Smooth muscle cell of the brain vasculature (primary cell): ENCODE measurements around the gene MAPK14.
A peak's percentile ranks its signal among the peaks of the same experiment; 100 is the strongest.
"Not testable (repeated sequence)": the region's sequence is repeated elsewhere in the genome, so short reads cannot be mapped to it uniquely, and the experiment has no call there.

ENCODE experiments used
- DNase-seq: peaks from one replicate; pipeline ENCODE4 v3.0.0-alpha.2; 2012; ENCODE audit warnings: low read depth, low spot score

MAPK14 gene

DNA sequence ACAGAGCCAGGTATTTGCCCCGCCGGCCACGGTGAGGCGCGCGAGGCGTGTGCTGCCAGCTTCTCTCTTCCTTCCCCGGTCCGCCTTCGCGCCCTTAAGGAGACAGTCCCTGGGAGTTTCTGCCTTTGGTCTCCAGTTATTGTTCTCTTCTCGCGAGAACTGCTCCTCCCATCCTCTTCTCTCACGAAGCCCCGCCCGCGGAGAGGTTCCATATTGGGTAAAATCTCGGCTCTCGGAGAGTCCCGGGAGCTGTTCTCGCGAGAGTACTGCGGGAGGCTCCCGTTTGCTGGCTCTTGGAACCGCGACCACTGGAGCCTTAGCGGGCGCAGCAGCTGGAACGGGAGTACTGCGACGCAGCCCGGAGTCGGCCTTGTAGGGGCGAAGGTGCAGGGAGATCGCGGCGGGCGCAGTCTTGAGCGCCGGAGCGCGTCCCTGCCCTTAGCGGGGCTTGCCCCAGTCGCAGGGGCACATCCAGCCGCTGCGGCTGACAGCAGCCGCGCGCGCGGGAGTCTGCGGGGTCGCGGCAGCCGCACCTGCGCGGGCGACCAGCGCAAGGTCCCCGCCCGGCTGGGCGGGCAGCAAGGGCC, at the start of gene MAPK14:
Gene MAPK14 (plus strand): TSS at position 308 of the 587 bp plus-strand sequence. CDS start 350 bp downstream, outside the sequence.
- DNase-seq, result peak; percentile 100

DNA sequence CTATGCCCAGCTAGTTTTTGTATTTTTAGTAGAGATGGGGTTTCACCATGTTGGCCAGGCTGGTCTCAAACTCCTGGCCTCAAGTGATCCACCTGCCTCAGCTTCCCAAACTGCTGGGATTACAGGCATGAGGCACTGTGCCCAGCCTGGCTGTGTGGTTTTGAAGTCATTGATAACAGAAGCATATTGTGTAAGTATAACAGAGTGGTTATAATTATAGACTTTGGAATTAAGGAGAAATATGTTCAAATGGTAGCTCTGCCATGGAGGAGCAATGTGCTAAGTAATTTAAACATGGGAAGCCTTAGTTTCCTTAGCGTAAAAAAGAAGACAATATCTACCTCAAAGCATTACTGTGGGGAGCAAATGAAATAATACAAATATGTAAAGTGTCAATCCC, 47.5 kb upstream of the MAPK14 start:
- DNase-seq, result not testable (repeated sequence)

DNA sequence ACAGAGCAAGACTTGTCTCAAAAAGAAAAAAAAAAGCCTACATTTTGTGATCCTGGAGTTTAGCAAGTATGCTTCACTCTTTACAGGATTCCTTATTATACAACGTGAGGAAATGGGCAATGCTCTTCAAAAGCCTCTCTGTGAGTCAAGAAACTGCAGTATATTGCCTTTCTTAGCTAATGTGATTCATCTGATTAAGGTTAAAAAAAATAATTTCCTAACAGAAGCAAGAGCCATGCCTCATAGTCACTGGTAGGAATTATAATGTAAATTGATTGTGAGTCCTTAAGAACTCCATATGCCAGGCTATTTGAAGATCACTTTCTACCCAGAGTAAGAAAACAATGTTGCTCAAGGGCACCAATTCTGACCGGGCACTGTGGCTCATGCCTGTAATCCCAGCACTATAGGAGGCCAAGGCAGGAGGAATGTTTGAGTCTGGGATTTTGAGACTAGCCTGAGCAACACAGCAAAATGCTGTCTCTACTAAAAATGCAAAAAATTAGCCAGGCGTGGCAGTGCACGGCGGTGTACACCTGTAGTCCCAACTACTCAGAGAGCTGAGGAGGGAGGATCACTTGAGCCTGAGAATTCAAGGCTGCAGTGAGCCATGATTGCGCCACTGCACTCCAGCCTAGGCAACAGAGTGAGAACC, 46.5 kb upstream of the MAPK14 start:
- no peak for DNase-seq

DNA sequence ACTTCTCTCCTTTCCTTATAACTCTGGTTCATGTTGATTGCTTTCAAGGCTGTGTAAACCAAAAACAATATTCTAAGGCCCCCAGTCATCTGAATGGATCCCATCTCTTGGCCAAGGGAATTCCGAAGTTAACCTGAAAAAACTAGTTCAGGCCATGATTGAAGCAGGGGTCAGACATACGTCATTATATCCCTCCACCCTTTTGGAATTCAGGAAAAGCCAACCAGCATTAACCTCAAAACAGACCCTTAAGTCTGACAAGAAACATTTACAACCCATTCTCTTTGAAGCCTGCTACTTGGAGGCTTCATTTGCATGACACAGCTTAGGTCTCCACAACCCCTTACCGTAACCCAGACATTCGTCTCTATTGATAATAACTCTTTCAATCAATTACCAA, 42.9 kb upstream of the MAPK14 start:
- DNase-seq, result no peak

DNA sequence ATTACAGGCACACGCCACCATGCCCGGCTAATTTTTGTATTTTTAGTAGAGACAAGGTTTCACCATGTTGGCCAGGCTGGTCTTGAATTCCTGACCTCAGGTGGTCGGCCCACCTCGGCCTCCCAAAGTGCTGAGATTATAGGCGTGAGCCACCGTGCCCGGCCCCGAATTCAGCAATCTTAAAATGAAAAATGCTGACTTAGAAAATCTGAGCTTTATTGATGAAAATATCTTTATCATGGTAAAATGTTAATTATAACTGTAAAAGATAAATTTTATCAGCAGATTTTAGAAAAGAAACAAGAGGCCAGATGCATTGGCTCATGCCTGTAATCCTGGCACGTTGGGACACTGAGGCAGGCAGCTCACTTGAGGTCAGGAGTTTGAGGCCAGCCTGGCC, 39.6 kb upstream of the MAPK14 start:
- DNase-seq, result not testable (repeated sequence)

DNA sequence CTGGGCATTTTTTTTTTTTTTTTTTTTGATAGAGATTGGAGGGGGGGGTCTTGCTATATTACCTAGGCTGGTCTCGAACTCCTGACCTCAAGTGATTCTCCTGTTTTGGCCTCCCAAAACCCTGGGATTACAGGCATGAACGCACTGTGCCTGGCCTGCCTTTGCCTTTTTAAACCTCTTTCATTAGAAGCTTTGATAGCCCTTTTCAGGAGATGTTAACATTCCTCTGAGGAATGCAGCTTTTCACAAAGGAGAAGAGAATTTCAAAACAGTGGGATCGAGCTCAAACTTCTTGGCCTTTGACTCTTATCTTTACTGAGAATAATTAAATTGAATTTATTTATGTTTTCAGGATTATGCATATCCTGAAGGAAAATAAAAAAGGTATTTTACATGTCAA, 34.5 kb upstream of the MAPK14 start:
- DNase-seq, result no peak

DNA sequence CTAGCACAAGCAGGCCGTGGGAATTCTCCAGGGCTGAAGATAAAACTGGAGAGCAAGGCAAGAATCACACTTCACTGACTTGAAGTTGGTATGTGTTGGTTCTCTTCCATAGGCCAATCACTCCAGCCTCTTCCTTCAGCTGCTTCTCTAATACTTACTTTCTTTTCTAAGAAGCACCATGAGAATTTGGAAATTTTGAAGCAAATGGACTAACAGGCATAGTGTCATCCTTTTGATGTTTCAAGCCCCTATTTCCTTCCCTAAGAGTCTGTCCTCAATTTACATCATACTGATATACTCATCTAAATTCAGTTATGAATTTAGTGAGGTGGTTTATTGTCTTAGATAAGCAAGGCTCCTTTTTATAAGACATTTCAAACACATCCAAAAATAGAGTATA, 27.2 kb upstream of the MAPK14 start:
- no peak for DNase-seq

DNA sequence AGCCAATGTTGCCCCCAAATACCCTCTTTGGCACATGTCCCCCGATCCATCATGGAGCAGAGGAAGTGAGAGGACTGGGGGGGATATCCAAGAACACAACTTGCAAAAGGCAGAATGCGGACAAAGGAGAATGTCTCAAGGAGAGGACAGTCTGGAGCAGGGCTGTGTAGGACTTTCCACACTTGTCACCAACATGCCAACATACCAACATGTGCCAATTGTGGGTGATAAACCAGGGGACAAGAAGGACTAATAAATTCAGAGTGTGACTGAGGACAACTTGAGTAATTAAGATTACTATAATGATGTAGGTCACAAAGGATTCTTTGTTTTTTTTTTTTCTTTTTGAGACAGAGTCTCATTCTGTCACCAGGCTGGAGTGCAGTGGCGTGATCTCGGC, 11.9 kb upstream of the MAPK14 start:
- DNase-seq, result no peak

DNA sequence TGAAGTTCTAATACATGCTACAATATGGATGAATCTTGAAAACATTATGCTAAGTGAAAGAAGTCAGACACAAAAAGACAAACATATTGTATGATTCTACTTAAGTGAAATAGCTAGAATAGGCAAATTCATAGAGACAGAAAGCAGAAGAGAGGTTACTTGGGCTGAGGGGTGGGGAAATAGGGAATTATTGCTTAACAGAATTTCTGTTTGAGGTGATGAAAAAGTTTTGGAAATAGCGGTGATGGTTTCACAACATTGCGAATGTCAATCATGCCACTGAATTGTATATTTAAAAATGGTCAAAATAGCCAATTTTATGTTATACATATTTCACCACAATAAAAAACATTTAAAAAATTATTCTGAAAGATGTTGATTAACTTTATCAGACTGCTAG, 9.3 kb upstream of the MAPK14 start:
- no peak for DNase-seq

DNA sequence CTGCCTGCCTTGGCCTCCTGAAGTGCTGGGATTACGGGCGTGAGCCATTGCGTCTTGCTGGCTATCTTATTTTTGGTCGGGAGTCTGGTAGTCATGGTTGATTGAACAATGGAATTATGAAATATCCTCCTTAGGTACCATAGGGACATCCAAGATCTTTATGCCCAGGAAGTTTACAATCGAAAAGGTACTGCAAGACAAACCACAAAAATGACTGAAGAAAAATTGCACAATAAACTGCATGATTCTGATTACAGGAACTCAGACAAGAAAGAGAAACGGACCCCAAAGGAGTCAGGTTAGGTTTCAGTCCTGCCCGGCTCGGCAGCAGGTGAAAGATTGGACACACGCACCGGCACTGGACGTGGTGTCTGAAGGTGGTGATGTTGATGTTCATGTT, 8.4 kb upstream of the MAPK14 start:
- DNase-seq, result no peak

DNA sequence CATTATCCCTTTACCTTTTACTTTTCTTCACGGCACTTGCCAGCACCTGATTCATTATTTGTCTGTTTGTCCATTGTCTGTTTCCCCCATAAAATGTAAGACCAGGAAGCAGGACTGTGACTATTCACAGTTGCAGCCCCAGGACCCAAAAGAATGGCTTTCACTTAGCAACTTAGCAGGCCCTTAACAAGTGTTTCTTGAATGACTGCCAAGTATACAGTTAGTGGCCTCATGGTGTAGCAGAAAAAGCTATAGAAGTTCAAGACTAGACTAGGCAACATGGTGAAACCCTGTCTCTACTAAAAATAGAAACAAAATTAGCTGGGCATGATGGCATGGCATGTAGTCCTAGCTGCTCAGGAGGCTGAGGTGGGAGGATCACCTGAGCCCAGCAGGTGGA, 7.5 kb upstream of the MAPK14 start:
- DNase-seq, result no peak

DNA sequence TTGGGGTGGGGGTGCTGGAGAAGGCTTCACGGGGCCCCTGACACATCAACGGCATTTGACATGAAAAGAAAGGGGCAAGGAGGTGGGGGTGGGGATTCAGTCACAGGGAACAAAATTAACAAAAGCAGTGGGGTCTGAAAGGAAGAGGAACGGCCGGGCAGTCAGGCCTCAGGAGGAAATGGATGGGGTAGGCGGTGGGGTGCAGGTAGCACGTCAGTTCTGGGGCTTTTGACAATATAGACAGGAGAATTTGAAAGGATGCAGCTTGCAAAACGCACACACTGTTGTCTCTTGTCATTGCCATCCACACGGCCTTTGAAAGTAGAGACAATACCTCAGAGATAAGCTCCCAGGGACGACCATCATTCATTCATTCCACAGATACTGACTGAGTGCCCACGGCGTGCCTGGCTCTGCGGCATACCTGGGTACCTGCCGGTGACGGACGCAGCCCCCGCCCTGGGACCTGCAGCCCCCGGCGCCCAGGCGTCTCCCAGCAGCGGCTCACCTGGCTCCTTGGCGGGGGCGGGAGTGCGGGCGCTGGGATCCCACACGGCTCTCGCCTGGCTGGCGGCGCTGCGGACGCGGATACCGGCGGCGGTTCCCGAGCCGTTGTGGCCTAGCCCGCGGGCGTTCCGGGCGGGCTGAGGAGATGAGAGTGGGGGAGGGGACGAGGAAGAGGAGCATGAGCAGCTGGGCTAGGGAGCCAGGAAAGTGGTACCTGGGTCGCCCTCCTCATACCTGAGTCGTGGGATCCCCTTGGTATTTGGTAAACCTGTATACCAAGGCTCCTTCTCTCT, 3.4 kb upstream of the MAPK14 start, which contains the start of gene SLC26A8:
Gene SLC26A8 (minus strand): TSS at position 646 of the 800 bp plus-strand sequence. CDS start 4,934 bp downstream, outside the sequence.
- DNase-seq, result no peak

DNA sequence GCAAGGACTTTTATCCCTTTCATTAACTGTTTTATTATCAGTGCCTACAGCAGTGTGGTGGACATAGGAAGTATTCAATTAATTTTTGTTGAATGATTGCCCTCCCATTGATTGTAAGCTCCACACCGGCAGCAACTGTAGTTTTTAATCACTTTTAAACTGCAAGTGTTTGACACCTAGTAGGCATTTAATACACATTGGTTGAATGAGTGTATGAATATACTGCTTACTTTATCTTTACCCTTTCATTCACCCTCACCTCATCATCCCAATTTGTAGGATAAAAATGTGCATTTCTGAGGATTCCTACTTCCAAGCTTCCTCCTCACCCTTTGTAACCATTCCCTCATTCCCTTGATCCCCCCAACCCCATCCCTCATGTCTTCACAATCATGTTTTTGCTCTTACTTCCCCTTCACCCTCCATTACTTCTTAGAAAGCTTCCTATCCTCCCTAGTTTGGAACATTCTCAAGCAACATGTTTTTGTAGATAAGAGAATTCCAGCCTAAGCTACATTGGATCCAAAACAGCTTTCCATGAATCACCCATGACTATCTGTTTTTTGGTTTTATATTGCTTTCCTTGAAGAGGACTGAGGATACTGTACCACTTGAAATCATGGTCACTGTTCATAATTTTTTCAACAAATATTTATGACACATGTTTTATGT, 2.2 kb upstream of the MAPK14 start:
- no peak for DNase-seq

DNA sequence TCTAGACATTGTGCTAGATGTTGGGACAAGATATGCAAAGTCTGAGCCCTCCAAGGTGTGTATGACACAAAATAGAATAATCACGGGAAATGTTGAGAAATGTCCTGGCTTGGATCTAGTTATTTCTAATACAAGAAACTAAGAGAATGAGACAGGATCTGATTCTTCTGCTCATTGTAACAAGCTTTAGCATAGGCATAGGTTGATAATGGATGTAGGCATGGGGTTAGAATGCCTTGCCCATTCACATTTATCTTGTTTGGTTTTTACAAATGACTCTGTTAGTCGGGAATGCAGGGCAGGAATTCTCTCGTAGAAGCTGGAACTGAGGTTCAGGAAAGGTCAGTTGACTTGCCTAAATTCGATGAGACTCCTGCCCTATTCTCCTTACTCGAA, 1.7 kb upstream of the MAPK14 start:
- DNase-seq, result no peak

DNA sequence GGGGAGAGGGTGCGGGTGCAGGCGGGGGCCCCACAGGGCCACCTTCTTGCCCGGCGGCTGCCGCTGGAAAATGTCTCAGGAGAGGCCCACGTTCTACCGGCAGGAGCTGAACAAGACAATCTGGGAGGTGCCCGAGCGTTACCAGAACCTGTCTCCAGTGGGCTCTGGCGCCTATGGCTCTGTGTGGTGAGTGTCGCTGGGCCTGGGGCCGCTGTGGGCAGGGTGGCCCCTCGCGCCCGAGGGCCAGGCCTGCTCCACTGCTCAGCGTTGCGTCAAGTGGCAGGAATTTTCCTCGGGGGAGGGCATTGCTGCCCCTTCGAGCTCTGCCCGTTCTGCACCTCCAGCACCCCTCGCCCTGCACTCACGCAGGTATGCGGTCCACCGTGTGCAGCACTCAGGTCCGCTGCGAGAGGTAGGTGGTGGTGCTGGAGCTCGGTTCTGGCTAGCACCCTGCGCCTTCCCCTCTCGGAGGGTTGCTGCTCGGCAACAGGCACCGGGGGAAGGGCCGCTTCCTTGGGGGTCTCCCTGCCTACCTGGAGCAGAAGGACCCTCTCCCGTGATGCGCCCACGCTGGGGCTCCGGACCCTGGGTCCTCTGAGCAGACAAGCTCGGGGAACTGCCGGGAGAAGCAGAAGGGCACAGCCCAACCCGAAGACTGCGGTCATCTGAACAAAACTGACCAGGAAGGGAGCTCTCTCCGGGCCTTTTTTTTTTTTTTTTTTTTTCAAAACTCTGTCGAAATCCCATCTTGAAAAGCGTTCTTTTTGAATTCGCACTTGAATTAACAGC, 674 bp downstream of the MAPK14 start:
- no peak for DNase-seq

DNA sequence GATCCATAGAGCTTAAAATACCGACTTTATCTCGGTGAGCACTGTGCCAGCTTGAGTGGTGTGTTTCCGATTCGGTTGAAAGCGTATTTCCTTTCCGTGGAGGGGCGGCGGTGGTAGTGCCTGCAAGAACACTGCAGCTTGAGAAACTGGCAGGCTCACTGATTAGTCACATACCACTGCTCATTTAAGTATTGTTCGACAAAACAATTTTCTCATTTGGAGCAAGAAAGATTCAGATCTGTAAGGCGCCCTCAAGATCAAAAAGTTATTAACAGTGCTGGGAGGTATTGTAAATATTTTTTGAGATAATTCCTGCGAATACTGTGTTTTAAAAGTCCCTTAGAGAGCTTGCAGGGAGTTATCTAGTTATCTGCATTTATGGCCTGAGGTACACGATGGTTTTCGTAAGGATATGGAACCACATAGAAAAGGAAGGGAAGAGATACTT, 1.3 kb downstream of the MAPK14 start:
- DNase-seq, result no peak

DNA sequence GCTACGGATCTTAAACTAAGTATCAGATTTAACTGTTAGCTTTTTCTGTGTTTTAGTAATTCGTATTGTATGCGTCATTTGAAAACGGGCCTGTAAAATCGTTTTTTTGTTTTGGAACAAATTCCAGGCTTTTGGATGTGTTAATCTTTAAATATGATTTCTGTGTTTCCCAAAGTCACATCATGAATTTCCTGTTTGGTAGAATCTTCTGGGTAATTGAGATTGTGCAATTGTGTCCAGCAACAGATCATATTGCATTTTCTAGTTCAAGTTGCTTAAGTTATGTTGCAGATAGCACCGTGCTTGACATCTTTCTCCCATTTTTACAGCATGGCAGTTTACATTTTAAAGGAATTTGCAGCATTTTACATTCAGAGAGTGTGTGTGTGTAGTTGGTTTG, 1.9 kb downstream of the MAPK14 start:
- no peak for DNase-seq

DNA sequence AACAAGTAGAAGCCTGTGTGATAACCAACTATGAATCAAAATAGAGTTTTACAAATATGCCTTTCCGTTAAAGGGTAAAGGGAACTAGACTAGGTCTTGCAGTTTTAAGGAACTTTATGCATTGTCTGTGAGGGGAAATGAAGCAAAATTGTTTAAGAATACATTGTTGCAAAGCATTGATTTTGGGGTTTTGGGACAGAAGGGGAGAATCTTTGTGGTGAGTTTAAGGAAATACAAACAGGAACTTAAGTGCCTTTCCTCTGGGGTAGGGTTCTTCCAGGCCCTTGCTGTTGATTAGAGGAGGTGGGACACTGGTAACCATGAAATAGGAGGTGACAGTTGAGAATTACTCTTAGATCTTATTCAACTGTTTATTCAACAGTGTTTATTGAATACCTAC, 4.7 kb downstream of the MAPK14 start:
- no peak for DNase-seq

DNA sequence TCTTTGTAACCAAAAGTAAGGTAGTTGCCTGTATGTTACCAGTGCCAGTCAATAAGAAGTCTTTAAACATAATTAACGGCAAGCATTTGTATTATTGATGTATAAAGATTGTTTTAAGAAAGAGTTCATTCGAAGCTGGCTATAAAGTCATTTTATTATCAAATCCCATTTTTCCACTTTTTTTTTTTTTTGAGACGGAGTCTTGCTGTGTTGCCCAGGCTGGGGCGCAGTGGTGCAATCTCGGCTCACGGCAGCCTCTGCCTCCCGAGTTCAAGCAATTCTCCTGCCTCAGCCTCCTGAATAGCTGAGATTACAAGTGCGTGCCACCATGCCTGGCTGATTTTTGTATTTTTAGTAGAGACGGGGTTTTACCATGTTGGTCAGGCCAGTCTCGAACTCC, 5.5 kb downstream of the MAPK14 start:
- DNase-seq, result not testable (repeated sequence)

DNA sequence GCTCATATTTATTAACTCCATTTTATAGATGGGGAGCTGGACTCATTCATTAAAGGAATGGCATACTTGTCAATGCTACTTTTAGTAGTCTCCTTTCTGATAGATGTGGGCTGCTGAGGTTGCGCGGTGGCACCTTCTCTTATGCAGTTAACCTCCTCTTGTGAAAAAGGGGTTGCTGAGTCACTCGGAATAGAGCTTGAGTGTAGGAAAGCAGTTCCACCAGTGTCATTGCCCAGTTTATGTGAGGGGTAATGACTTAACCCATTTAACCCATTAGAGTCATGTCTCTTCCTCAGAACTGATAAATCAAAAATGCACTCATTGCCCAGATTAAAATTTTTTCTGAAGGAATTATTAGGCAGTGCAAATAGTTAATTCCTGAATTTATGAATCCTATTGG, 6.3 kb downstream of the MAPK14 start:
- DNase-seq, result no peak

DNA sequence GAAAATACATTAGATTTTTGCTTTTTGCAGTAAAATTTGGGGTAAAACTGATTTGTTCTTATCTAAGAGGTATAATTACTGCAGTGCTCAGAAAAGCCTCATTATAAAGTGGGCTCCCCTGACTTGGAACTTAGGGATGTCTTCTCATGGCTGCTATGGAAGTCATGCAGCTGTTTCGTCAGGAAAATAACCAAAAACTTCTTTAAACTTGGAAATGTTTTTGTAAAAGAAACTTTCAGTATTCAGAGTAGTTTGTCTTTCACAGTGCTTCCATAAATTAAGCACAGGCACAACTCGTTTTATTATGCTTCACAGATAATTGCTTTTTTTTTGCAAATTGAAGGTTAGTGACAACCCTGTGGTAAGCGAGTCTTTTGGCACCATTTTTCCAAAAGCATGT, 6.8 kb downstream of the MAPK14 start:
- no peak for DNase-seq
